NB4 (cell line): ENCODE data around the gene ABLIM3.

Experiments used
- MYC ChIP-seq: IDR thresholded peaks from 2 replicates; pipeline ENCODE4 v1.6.1; 2011; ENCODE audit warnings: low read depth, low read length
- POLR2A ChIP-seq: IDR thresholded peaks from 2 replicates; pipeline ENCODE4 v1.6.1; 2011; ENCODE audit warnings: mild to moderate bottlenecking; ENCODE audit not compliant: insufficient read length; ENCODE audit errors: extremely low read depth
- TF ChIP-seq, protein P1 (sequence below): IDR thresholded peaks from one replicate; pipeline ENCODE4 v1.5.1; 2012; ENCODE audit warnings: low read depth, low read length

DNA sequence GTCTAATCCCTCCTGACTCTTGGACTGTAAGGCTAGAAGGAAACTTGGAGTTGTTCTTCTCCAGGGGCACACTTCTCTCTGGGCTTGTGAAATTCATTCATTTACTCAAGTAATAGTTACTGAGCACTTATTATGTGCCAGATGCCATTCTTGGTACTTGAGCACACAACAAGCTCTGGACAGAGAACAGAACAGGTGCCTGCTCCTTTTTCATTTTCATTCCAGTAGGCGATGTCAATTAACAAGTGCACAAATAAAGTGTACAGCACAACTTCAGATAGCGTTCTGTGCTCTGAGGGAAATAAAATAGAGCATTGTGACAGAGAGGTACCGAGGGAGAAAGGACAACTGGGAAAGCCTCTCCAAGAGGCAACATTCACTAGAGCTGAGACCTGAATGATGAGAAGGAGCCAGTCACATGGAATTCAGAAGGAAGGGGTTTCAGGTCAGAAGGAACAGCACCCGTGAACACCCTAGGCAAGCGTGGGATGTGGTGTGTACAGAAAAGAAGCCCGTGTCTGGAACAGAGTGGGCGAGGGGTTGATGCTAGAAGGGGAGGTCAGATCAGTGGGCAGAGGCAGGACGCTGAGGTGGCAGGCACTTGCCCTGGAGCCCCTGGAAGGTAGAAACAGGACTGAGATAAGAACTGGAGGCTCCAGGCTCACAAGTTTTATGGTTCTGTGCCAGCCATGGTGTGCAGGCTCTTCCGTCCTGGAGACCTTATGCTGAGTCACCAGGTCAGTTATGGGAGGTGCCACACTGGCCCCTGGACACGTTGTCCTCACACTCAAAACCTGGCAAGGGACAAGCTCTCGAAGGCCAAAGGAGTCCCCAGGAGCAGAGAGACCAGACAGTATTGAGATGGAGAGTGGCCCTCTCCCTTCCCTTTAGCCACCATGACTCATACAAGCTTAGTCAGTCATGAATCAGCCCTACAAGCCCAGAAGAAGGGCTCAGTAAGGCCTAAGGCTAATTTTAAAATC is 7.2 kb upstream of the ABLIM3 start:
- TF ChIP-seq, protein P1, sequence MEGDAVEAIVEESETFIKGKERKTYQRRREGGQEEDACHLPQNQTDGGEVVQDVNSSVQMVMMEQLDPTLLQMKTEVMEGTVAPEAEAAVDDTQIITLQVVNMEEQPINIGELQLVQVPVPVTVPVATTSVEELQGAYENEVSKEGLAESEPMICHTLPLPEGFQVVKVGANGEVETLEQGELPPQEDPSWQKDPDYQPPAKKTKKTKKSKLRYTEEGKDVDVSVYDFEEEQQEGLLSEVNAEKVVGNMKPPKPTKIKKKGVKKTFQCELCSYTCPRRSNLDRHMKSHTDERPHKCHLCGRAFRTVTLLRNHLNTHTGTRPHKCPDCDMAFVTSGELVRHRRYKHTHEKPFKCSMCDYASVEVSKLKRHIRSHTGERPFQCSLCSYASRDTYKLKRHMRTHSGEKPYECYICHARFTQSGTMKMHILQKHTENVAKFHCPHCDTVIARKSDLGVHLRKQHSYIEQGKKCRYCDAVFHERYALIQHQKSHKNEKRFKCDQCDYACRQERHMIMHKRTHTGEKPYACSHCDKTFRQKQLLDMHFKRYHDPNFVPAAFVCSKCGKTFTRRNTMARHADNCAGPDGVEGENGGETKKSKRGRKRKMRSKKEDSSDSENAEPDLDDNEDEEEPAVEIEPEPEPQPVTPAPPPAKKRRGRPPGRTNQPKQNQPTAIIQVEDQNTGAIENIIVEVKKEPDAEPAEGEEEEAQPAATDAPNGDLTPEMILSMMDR: no peak
- TF ChIP-seq POLR2A (no peak), MYC (no peak)
